GM12865 (cell line): ENCODE results near the gene DEFB128.
"Not testable (repeated sequence)": the region's sequence is repeated elsewhere in the genome, so short reads cannot be mapped to it uniquely, and the experiment has no call there.

Experiments used
- DNase-seq: peaks from one replicate; pipeline ENCODE4 v3.0.0; 2010; ENCODE audit warnings: low read depth
- H3K4me3 ChIP-seq: 2 replicates; pipeline ENCODE4 v1.5.1; 2011; ENCODE audit warnings: mild to moderate bottlenecking, low read depth, low read length, control low read depth
- CTCF ChIP-seq: IDR thresholded peaks from 2 replicates; pipeline ENCODE4 v1.5.1; 2011; ENCODE audit warnings: low read length, control low read depth, low read depth, inconsistent platforms; ENCODE audit not compliant: insufficient read depth; ENCODE audit errors: missing control alignments

DEFB128 gene

GRCh38 chr20:189611-190010, at the start of gene DEFB128:
Gene DEFB128 (minus strand): TSS chr20:189711. CDS start chr20:189623, 88 bp downstream.
- no peak for DNase-seq
- TF ChIP-seq CTCF: no peak
- no peak within 1 kb of the TSS for H3K4me3 ChIP-seq

- no peak for DNase-seq
- no peak for TF ChIP-seq CTCF
- no peak overlapping the region for H3K4me3 ChIP-seq
These were observed 48.4 kb upstream of the DEFB128 start for GRCh38 chr20:237929-238328.

GRCh38 chr20:237489-237888, 48.0 kb upstream of the DEFB128 start:
- no peak for DNase-seq
- TF ChIP-seq CTCF: no peak
- no peak overlapping the region for H3K4me3 ChIP-seq

GRCh38 chr20:235891-236290, 46.4 kb upstream of the DEFB128 start:
- DNase-seq: no peak
- no peak overlapping the region for H3K4me3 ChIP-seq
- TF ChIP-seq CTCF: no peak

GRCh38 chr20:227439-228105, 38.1 kb upstream of the DEFB128 start:
- no peak for TF ChIP-seq CTCF
- no peak overlapping the region for H3K4me3 ChIP-seq
- DNase-seq: no peak

GRCh38 chr20:226958-227357, 37.4 kb upstream of the DEFB128 start, which contains the start of gene DEFB129:
Gene DEFB129 (plus strand): TSS chr20:227258. CDS start chr20:227289, 31 bp downstream.
- no peak for TF ChIP-seq CTCF
- H3K4me3 ChIP-seq: no peak within 1 kb of the TSS
- no peak for DNase-seq

GRCh38 chr20:225879-226278, 36.4 kb upstream of the DEFB128 start:
- not testable (repeated sequence) for H3K4me3 ChIP-seq, DNase-seq
